Lower lobe of right lung (tissue), 2 donors: ENCODE measurements around the gene VPS8. TPM values are rescaled to one million over a fixed set of nuclear protein-coding genes. Genes with fewer than 3 reads are reported as not detected.

Experiments used
- ATAC-seq, 2 donors: fragments of 200-7000 bp; cut with Tn5 transposase; one replicate each; pipeline ENCODE4 v1.9.1; 2020 to 2022; ENCODE audit warnings: mild to moderate bottlenecking in 2 of 2, moderate library complexity in 2 of 2
- DNase-seq: peaks from one replicate; pipeline ENCODE4 v3.0.0-alpha.2; 2020
- H3K27ac ChIP-seq: fragments of 200-600 bp; one replicate; pipeline ENCODE4 v1.8.0; 2022
- H3K27me3 ChIP-seq: fragments of 200-600 bp; one replicate; pipeline ENCODE4 v1.8.0; 2022; ENCODE audit warnings: low read depth
- H3K36me3 ChIP-seq: fragments of 200-600 bp; one replicate; pipeline ENCODE4 v1.8.0; 2022; ENCODE audit warnings: mild to moderate bottlenecking
- H3K4me1 ChIP-seq: fragments of 200-600 bp; one replicate; pipeline ENCODE4 v1.8.0; 2022
- H3K4me3 ChIP-seq: fragments of 200-600 bp; one replicate; pipeline ENCODE4 v1.8.0; 2022; ENCODE audit warnings: mild to moderate bottlenecking
- H3K9me3 ChIP-seq: fragments of 200-600 bp; one replicate; pipeline ENCODE4 v1.8.0; 2022
- intact Hi-C: fragments of 100-400 bp; cut with DNase I; formaldehyde crosslinking; loops from one replicate; pipeline ENCODE4 v1.11.0; 2022
- total RNA-seq: library from RNA; stranded (reverse); fragmentation: NEBNext Ultra II Directional; extraction: Animal tissue kit (Norgen Biotek cat#: 25700); gene quantifications from one replicate; pipeline ENCODE4 v1.2.1, GENCODE V29; 2021
- TF ChIP-seq, protein P1 (sequence below): fragments of 200-600 bp; IDR thresholded peaks from one replicate; pipeline ENCODE4 v1.8.0; 2022; ENCODE audit warnings: antibody characterized with exemption, mild to moderate bottlenecking
- donor health status: DM: no; HTN: yes; CAD: no; lungs with severe emphysema.

VPS8 gene
- total RNA-seq, 1 donor from 2014 or later: 84.7 TPM

DNA sequence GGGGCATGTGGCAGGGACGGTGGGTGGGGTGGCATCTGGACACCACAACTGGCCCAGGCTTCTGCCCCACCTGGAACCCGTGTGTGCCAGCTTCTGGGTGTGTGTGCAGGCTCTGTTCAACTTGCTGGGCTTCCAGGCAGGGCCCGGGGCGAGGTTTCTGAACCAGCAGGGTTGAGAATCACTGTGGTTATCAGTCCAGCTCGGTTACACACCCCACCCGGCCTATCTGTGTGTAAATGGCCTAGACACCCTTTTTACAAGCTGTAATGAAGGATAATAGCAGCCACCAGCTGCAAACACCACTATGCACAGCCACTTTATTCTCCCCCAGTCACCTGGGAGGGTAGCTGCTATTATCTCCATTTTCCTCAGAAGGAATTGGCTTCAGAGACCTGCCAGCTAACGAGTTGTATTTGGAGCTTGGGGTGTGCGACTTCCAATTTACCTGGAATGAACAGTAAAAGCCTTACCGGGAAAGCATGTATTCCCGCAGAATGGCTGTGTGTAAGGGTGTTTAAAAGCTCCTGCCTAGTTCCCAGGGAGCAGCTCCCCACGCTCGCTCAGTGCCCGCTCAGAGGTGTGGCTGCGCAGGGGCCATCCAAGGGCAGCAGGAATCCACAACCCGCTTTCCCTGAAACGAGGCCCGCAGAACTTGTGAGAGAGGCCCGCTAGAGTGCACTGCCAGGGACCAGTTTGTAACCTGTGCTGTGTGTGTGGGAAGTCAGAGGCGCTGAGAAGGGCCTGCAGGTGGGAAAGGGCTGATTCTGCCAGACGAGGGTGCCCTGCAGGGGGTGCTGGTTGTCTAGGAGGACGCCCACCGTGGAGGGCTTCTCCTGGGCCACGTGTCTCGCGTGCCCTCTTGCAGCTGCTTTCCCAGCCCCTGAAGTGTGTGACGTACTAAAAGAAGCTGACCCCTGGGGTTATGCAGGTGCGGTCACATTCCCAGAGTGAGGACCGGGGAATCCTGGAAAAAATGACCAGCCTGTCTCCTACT lies 257.4 kb downstream of the VPS8 start:
- no peaks in the 10 kb centered on the region for H3K36me3 ChIP-seq
- TF ChIP-seq, protein P1, sequence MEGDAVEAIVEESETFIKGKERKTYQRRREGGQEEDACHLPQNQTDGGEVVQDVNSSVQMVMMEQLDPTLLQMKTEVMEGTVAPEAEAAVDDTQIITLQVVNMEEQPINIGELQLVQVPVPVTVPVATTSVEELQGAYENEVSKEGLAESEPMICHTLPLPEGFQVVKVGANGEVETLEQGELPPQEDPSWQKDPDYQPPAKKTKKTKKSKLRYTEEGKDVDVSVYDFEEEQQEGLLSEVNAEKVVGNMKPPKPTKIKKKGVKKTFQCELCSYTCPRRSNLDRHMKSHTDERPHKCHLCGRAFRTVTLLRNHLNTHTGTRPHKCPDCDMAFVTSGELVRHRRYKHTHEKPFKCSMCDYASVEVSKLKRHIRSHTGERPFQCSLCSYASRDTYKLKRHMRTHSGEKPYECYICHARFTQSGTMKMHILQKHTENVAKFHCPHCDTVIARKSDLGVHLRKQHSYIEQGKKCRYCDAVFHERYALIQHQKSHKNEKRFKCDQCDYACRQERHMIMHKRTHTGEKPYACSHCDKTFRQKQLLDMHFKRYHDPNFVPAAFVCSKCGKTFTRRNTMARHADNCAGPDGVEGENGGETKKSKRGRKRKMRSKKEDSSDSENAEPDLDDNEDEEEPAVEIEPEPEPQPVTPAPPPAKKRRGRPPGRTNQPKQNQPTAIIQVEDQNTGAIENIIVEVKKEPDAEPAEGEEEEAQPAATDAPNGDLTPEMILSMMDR: no peak
- H3K27ac ChIP-seq: no peak overlapping the region
- no peaks in the 10 kb centered on the region for H3K9me3 ChIP-seq
- H3K4me3 ChIP-seq: no peak overlapping the region
- no peaks in the 10 kb centered on the region for H3K4me1 ChIP-seq
- ATAC-seq (no peak), DNase-seq (no peak)
- intact Hi-C loops: no loop called here
- no peaks in the 10 kb centered on the region for H3K27me3 ChIP-seq

DNA sequence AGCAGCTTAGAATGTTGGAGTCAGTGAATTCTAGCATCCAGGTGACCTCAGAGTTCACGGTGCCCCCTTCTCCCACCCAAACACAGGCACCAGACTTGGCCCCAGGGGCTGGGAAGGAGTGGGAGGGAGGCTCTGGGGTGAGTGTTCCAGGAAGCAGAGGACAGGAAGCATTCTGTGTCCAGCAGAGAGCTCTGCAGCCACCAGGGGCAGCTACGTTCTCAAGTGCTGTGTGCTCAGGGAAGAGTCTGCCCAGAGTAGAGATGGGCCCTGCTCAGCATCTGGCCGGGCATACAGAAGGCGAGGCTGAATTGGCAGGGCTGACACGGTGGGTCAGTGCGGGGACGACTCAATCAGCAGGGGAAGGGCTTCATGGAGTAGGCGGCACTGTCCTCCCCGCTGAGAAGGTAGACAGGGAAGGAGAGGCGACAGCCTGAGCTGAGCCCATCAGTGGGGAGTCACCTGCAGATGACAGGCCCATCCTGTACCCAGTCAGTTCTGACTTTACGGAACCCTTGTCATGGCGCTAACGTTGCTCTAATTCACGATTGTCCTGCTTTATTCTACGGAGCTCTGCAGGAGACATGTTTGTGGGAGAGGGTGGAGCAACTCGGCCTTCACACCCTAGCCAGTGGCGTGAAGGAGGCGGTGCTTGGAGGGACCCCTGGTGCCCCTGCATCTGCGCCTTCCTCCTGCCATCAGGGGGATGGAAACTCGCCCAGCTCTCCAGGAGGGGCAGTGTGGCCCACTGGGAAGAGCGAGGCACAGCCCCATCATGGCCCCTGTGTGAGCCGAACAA lies 258.7 kb downstream of the VPS8 start:
- ATAC-seq: peak; percentile 5 to 30
- intact Hi-C loops: no loop called here
- H3K27me3 ChIP-seq: no peaks in the 10 kb centered on the region
- DNase-seq: no peak
- TF ChIP-seq, protein P1: peak; percentile 19
- H3K9me3 ChIP-seq: no peaks in the 10 kb centered on the region
- H3K4me1 ChIP-seq: no peaks in the 10 kb centered on the region
- no peaks in the 10 kb centered on the region for H3K36me3 ChIP-seq
- H3K27ac ChIP-seq: no peak overlapping the region
- no peak overlapping the region for H3K4me3 ChIP-seq

DNA sequence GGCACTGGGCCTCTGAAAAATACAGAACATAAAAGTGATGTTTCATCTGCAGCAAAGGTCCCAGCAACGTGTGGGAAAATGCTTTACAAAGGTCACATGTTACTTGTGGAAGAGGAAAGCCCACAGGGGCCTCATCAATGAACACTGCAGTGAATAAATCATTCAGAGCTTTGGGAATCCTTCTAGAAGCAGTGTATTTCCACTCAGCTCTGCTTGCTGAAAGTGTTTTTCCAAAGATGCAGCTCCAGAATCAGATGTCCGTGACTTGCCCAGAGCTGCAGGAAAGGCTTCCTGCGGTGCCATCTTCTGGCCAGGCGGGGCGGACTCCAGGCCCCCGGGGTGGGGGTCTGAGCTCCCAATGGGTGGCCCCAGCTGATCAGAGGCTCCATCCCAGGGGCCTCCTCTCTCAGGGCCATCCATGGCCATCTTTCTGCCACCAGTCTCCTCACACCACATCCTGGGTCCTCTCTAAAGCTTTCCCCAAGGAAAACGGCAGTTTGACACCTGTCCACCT lies 259.4 kb downstream of the VPS8 start:
- Histone ChIP-seq H3K9me3 (no peaks in the 10 kb centered on the region), H3K27ac (no peak overlapping the region), H3K36me3 (no peaks in the 10 kb centered on the region), H3K4me1 (no peaks in the 10 kb centered on the region), H3K4me3 (no peak overlapping the region), H3K27me3 (no peaks in the 10 kb centered on the region)
- TF ChIP-seq, protein P1: no peak
- intact Hi-C loops: no loop called here
- no peak for ATAC-seq
- no peak for DNase-seq

DNA sequence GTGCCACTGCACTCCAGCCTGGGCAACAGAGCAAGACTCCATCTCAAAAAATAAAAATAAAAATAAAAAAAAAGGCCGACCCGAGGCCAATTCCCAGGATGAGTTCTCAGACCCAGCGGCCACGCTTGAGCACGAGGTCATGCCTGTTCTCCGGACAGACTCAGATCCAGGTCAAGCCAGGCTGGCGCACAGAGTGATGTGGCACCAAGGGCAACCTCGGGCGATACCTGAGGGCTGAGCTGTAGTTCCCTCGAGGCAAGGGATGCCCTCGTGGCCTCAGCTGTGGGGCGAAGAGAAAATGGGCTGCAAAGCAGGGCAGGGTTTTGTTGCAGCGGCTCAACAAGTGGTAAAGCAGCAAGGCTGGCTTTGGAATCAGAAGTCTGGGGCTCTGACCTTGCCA lies 263.6 kb downstream of the VPS8 start:
- TF ChIP-seq, protein P1: no peak
- ATAC-seq (no peak), DNase-seq (no peak)
- no peak overlapping the region for H3K4me3 ChIP-seq
- no peaks in the 10 kb centered on the region for H3K9me3 ChIP-seq
- H3K27ac ChIP-seq: no peak overlapping the region
- H3K36me3 ChIP-seq: no peaks in the 10 kb centered on the region
- intact Hi-C loops: no loop called here
- no peaks in the 10 kb centered on the region for H3K27me3 ChIP-seq
- H3K4me1 ChIP-seq: no peaks in the 10 kb centered on the region

DNA sequence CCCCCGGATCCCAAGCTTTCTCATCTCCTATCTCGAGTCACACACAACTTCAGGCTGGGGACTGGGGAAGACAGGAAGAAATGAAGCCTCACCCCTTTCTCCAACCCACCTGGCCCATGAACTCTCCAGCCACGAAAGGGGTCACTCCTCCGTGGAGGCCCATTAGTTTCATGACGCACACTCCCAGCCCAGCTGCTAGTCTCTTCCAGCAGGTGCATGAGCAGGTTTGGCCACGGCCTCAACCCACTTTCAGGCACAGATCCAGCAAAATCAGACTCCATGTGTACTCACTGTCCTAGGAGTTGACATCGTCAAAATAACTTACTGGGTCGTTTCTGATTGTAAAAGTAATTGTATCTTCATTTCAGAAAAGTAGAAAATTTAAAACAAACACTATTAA lies 264.3 kb downstream of the VPS8 start:
- intact Hi-C loops: no loop called here
- Histone ChIP-seq H3K27me3 (no peaks in the 10 kb centered on the region), H3K9me3 (no peaks in the 10 kb centered on the region), H3K36me3 (no peaks in the 10 kb centered on the region), H3K4me3 (no peak overlapping the region), H3K4me1 (no peaks in the 10 kb centered on the region), H3K27ac (no peak overlapping the region)
- ATAC-seq (no peak), DNase-seq (no peak)
- TF ChIP-seq, protein P1: no peak
